Fibroblast of skin of left biceps (primary cell): ENCODE measurements around the gene VWA2.

Source experiments
- DNase-seq, 2 experiments: peaks; one replicate each; pipeline ENCODE4 v3.0.0-alpha.2; 2013; ENCODE audit warnings: low read depth in 2 of 2

Gene VWA2, protein sequence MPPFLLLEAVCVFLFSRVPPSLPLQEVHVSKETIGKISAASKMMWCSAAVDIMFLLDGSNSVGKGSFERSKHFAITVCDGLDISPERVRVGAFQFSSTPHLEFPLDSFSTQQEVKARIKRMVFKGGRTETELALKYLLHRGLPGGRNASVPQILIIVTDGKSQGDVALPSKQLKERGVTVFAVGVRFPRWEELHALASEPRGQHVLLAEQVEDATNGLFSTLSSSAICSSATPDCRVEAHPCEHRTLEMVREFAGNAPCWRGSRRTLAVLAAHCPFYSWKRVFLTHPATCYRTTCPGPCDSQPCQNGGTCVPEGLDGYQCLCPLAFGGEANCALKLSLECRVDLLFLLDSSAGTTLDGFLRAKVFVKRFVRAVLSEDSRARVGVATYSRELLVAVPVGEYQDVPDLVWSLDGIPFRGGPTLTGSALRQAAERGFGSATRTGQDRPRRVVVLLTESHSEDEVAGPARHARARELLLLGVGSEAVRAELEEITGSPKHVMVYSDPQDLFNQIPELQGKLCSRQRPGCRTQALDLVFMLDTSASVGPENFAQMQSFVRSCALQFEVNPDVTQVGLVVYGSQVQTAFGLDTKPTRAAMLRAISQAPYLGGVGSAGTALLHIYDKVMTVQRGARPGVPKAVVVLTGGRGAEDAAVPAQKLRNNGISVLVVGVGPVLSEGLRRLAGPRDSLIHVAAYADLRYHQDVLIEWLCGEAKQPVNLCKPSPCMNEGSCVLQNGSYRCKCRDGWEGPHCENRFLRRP

DNA sequence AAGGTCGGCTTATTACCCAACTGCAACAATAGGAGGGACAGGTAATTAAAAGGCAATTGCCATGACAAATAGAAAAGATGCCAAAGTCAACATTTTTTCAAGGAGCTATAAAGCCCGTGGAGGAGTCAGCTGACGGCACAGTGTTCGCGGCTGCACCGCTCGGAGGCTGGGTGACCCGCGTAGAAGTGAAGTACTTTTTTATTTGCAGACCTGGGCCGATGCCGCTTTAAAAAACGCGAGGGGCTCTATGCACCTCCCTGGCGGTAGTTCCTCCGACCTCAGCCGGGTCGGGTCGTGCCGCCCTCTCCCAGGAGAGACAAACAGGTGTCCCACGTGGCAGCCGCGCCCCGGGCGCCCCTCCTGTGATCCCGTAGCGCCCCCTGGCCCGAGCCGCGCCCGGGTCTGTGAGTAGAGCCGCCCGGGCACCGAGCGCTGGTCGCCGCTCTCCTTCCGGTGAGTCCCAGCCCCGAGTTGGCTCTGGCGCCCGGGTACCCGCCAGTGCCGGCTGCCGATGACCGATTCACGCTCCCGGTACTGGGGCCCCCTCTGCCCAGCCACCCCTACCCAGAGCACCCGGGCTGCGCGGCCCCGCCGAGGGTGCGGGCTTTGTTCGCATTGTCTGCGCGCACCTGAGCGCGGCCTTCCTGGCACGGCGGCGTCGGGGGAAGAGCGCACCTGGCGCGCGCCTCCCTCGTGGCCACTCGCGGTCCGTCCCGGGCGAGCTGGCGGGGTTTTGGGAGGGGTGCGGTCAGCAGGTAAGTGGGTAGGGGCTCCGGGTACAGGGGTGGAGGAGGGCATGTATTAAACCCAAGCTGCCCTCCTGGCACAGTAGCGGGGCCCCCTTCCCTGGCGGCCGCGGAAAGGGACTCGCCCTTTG lies at the start of gene VWA2:
TSS of gene VWA2 (plus strand) at position 138 of the 877 bp plus-strand sequence. CDS start 9,460 bp downstream, outside the sequence.
- DNase-seq = no peak

DNA sequence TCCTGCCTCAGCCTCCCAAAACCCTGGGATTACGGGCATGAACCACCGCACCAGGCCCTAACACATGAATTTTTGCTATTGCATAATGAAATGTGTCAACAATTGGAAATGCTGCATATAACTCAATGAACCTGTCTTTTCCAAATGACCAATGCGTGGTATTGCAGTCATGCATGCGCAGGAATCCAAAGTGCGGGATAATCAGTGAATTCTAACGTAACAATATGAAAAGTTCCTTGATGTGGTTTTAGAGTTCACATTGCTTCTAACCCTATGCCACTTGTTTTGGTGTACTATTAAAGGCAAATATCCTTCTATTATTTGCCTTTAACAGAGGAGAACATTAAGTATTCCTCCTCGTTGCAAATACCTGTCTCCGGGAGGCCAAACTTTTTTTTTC lies 49.4 kb upstream of the VWA2 start:
- no peak for DNase-seq

DNA sequence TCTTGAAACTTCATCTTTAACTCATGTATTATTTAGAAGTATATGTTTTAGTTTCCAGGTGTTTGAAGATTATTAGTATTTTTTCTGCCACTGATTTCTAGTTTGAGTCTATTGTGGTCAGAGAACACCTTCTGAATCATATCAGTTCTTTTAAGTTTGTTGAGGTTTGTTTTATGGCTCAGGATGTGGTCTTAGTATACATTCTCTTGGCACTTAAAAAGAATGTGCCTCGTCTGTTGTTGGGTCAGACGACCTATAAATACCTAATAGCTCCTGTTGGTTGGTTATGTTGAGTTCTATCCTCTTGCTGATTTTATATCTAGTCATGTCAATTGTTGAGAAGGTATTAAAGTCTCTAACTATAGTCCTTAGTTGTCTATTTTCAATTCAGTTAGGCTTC lies 44.0 kb upstream of the VWA2 start:
- no peak for DNase-seq

DNA sequence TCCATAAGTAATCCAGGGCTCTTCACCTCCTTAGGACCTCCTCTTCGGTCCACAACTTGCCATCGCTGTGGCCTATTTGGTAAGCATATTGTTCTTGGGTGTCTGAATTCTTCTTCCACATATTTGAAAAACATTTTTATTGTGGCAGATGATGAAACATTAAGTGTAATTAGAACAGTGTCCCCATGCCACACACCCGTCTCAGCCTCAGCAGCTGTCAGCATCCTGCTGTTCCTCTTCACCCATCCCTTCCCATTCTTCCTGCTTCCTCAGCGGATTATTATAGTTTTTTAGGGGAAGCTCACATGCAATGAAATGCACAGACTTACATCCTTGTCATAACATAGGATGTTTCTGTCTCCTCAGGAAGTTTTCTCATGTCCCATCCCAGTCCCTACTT lies 39.8 kb upstream of the VWA2 start:
- no peak for DNase-seq

DNA sequence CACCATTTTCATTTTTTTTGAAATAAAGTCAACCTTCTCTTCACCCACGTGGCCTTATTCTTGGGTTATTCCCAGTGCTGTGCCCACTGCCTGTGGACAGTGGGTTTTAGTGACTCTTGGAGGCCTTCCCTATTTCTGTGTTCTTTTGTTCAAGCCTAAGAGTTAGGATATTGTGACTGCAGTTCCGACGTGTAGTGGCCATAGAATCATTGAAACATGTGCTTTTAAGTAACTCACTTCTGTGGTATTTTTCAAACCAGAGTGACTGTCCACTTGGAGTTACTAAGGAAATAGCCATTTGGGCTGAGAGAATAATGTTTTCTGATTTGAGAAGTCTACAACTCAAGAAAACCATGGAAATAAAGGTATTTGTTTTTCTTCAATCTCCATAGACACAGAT lies 36.2 kb upstream of the VWA2 start:
- DNase-seq = no peak

DNA sequence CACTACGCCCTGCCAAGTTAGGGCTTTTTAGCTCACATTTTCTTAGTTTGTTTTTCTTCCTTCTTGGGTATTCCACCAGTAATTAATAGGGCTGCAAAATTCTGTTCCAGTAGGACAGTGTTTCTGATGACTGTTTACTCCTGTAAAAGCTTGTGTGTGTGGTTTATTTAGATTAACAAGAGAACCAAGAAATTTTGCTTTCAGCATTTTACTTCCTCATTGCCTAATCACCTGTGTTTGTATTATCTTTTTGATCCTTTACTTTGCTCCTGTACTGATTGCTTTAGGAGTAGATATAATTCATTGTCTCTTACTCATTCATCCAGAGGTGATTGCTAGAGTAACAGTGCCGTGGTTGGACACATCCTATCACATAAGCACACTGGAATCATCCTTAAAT lies 32.2 kb upstream of the VWA2 start:
- no peak for DNase-seq

DNA sequence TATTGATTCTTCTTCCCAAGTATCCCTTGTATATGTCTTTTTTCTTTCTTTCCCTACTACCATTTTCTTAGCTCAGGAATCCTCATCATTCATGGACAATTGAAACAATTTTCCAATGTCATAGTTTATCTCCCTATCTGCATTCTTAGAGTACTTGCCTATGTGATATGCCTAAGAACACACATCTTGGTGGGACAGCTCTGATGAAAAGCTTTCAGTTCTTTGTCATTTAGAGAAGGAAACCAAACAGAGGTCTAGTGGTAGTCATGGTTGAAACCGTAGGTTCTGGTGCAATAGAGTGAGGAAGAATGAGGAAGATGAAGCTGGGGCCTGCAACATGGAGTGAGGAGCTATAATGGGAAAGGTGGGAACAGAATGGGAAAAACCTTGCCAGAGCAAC lies 31.7 kb upstream of the VWA2 start:
- DNase-seq = no peak

DNA sequence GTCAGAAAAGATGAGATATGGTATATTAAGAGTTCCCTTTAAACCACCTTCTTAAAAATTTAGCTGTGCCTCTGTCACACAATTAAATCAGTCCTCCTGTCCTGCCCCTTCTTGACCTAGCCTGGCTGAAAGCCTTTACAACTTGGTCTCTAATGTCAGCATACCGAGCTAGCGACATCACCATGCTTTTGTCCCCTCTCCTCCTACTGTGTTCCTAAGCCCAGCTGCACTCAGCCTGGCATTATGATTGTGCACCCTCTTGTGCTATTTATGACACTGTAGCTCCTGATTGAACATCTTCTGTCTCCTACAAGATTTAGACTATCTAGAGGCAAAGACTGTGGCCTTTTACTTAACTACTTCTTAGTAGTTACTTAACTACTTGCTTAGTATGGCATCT lies 30.7 kb upstream of the VWA2 start:
- no peak for DNase-seq

DNA sequence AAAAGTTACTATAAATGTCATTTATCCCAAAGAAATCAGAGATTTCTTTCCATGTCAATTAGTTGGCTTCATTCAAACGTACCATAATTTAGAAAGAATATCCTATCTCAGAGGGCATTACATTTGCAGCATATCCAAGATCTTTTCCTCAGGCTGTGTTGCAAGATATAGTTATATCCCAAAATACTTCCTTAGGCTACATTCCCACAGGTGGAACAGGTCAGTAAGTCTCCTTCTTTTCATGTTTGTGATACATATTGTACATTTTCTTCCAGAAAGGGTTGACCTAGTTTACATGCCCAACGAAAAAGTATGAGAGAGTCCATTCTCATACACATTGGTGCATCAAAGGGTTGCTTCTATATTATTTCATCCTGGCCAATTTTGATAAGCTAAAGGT lies 26.9 kb upstream of the VWA2 start:
- DNase-seq = no peak

DNA sequence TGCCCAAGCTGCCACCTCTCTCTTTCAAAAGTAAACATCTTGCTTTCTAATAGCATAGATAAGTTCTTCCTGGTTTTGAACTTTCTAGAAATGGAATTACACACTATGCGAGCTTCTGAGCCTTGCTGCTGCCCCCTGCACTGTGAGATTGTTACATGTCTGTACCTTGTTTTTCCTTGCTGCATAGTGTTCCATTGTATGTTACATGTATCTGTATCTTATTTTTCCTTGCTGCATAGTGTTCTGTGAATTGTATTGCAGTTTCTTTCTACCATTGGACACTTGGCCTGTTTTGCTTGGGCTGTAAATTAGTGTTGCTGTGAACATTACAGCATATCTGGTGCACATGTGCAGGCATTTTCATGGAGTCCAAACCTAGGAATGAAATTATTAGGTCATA lies 24.0 kb upstream of the VWA2 start:
- no peak for DNase-seq

DNA sequence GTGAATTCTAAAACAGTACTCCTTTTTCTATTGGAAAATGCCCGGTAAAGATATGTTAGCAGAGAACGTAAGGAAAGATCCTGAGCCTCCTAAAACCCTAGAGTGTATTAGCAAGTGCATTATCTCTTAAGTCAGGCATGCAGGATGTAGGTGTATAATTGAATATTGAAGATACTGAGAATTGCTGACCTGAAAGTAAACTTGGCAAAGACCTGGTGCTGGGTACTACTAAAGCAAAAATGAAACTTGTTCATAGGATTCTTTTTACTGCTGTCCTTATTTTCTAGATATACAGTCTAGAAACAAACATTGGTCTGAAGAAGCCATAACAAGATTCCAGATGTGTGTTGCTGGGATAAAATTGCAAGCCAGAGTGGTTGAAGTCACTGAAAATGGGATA lies 18.8 kb upstream of the VWA2 start:
- no peak for DNase-seq

DNA sequence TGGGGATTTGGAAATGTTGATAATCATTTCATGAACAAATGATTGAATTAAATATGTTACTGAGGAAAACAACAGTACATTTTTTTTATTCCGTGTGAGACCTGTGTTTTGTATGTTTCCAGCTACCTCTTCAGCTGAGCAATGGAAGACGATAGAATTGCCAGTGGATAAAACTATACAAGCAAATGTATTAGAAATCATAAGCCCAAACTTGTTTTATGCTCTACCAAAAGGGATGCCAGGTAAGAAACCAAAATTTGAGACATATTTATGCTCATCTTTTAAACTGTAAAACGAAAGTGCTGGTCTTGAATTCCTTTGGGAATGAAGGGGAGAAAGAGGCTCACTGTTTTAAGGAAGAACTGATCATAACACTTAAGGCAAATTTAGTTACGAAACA lies 17.8 kb upstream of the VWA2 start:
- DNase-seq = no peak

DNA sequence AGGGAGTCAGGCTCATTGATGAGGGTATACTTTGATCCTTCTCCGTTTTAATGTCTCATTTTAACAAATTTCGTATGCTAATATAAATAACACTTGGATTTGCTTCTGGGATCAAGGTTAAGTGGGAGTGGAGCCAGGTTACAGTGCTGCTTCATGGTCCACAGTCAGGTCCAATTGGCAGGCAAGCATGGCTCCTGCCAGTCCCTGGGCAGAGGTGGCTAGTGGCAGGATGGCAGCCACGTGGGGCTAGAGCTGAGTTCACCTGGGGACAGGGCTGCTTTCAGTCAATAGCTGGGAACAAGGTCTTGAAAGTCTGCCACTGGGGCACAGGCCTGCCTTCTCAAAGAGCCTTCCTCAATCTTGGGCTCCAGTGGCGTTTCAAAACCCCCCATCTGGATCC lies 16.0 kb upstream of the VWA2 start:
- no peak for DNase-seq

DNA sequence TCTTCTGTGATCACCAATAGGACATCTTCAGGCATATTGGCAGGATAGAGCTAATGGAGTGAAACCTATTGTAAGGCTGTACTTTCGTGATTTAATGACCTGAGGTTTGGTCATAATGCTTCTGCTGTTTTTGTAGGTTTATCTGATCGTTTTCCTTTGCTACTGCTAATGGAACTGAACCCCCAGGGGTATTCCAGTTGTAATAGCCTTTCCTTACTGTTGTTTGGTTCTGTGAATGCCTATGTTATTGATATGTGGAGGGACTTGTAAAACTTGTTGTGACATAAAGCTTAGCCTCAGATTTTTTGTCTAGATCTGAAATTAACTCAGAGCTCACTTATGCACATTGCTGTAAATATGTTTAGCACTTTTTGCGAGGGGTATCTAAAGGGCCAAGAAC lies 10.9 kb upstream of the VWA2 start:
- no peak for DNase-seq

DNA sequence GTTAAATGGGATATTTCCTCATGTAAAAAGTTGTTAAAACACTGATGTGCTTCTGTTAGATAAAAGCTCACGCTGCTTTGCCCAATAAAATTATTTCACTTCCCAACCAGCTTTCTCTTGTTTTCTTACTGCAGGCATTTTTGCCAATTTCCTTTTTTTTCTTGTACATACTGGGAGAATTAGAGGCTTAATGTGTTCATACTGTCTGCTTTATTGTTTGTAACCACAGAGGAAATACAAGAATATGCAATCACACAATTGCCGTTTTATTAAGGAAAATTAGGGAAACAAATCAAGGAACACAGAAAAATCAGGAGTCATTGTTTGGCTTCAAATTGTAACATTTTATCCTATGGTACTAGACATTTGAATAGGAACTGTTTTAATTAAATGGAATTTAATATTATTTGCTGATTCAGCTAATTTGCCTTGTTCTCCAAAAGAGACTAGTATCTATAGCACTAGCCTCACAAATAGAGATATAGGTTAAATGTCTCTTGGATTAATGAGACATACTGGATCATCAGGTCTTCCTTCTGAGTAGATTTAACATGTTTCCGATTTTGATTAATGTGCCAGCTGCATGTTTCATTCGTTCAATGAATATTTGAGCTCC lies 6.4 kb upstream of the VWA2 start:
- DNase-seq = no peak

DNA sequence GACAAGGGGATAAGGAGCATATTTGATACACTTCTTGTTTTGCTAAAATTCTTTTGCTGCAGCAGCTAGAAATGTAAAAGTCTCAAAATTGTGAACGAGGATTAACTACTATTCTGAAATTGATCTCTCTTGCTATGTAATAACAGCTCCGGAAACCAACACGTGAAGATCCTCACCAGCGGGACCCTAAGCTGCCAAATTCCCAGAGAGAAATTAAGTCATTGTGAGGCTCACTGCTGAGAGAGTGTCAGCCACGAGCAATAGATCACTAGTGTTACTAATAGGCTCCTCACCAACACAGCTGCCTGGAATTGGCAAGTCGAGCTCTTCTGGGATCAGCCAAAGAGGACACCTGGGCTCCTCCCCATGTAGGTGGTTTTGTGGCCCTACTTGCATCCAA lies 5.6 kb upstream of the VWA2 start:
- no peak for DNase-seq

DNA sequence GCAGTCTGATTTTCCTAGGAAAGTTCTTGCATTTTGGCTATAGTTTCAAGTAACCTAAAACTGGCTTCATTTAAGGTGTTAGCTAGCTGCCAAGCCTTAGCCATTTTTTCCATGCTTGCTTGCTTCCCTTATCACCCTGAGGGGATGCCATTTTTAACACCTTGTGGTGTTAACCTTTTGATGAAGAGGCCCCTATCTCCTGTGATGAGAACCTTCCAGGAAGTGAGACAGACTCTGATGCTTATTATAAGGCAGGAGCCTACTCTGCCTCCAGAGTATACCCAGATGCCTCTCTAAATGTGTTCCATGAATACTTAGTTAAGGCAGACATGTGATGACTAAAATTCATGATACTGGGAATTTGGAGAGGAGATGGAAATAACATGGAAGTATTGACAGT lies 4.9 kb upstream of the VWA2 start:
- DNase-seq = no peak

DNA sequence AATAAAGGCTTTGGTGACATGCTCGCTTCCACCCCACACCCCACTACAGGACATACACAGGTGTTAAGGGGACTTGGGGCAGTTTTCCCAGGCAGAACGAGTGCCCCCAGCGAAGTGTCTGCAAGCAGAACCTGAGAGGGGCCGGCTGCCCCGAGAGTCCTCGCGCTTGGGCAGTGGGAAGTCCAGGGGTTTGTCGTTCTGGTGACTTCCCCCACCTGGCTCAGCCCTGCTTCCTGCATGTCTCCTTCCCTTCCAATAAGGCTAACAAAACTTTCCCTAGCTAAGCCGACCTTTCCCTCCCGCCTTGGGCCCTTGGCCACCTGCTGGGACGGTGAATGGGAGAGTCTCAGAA lies 916 bp downstream of the VWA2 start:
- no peak for DNase-seq

DNA sequence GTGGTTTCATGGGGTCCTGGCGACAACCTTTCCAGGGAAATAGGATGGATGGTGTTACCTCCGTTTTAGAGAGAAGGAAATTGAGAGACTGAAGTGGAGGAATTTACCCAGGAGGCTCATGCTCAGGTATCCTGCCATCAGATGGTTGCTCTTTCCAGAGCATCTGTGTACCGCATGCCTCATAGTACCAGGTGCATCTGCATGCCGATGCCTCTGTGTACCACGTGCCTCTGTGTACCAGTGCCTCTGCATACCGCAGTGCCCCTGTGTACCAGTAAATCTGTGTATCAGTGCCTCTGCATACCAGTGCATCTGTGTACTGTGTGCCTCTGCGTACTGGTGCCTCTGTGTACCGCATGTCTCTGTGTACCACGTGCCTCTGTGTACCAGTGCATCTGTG lies 3.2 kb downstream of the VWA2 start:
- no peak for DNase-seq

DNA sequence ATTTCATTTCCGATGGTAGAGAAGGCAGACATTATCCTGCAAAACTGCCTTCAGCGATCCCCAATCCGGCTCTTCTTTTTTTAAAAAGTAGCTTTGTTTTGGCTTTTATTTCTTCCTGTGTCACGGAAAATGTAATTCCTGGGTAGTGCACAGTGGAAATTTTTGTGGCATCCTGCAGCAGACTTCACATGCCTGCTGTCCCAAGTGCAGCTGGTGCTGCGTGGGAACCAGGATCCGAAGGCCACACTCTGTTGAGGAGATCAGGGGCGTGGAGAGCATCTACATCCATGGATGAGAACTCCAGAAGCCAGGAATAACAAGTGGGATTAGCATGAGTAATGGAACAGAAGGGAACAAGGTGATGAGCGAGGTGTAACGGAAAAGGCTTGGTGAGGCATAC lies 4.6 kb downstream of the VWA2 start:
- DNase-seq = no peak

DNA sequence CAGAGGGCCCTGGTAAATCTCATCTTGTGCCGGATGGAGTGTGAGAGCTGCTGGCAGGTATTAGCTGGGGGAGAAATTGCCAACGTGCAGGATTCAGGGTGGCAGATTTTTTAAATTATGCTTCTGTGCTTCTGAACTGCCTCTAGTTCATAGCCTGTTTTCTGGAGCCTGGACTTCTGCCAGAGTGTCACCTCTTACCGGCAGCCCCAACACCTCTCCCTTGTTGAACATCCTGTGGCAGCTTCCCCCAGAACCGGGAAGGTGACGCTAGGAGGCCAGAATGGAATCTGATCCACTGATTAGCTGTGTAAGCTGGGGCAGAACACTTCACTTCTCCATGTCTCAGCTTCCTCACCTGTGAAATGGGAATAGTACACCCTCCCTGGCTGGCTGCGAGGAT lies 5.1 kb downstream of the VWA2 start:
- DNase-seq = no peak

DNA sequence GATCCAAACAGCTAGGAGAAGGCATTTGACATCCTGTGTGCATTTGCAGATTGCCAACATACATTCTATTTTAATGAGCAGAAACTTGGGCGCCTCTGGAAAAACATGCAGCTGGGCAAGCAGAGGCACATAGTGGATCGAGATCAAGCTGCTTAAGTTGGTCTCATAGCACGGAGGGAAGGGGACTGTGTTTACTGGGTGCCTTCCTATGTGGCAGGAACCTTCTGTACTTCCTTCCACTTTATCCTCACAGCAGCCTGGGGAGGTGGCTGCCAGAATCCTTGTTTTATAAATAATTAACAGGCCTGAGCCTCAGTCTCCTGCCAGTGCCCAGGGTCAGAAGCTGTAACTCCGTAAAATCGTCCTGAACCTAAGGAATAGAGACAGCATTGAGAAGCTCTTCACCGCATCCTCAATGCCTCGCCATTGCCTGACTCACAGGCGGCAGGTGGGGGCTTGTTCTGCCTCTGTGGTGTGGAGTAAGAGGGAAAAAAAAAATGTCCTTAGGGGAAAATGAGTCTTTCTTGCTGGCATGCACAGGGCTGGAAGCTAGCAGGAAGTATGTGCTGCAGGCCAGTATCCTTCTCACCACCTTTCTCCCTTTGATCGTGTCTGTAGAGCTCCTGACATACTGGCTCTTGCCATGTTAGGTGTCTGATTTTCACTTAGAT lies 6.2 kb downstream of the VWA2 start:
- DNase-seq = no peak
